ENCODE measurements around the gene S100P. TPM values are rescaled to one million over a fixed set of nuclear protein-coding genes. Genes with fewer than 3 reads are reported as not detected.
"Not testable (repeated sequence)": the region's sequence is repeated elsewhere in the genome, so short reads cannot be mapped to it uniquely, and the experiment has no call there.

Gene S100P
- total RNA-seq = 3.6 TPM
- long read RNA-seq, partial matches to known transcripts = 0 of 1 reads
- long read RNA-seq, other reads (novel, unspliced or antisense) = 0 of 1 reads

GRCh38 chr4:6693231-6694176 is at the start of gene S100P:
Gene S100P, plus strand, starts transcription at chr4:6693878. Its CDS starts 55 bp downstream, at chr4:6693933.
- DNase-seq (no peak), ATAC-seq (peak; percentile 4)
- H3K27me3 ChIP-seq = no peaks in the 10 kb centered on the region
- no peaks in the 10 kb centered on the region for H3K36me3 ChIP-seq
- H3K27ac ChIP-seq = peak within 1 kb of the TSS; percentile 47
- no peaks in the 10 kb centered on the region for H3K9me3 ChIP-seq
- H3K4me3 ChIP-seq = no peak within 1 kb of the TSS
- intact Hi-C loops (cut with DNase I) = no loop called here
- H3K4me1 ChIP-seq = peaks cover 37% of the 10 kb centered on the region
- TF ChIP-seq CTCF (IDR thresholded peaks at IDR 0.05) = no peak

GRCh38 chr4:6644792-6645530 is 48.7 kb upstream of the S100P start:
- Histone ChIP-seq H3K27ac (no peak overlapping the region), H3K9me3 (no peaks in the 10 kb centered on the region), H3K36me3 (peaks cover 15% of the 10 kb centered on the region), H3K4me3 (no peak overlapping the region), H3K27me3 (no peaks in the 10 kb centered on the region), H3K4me1 (peaks cover 15% of the 10 kb centered on the region)
- DNase-seq (no peak), ATAC-seq (no peak)
- intact Hi-C loops (cut with DNase I) = no loop called here
- no peak for TF ChIP-seq CTCF (IDR thresholded peaks at IDR 0.05)

DNA sequence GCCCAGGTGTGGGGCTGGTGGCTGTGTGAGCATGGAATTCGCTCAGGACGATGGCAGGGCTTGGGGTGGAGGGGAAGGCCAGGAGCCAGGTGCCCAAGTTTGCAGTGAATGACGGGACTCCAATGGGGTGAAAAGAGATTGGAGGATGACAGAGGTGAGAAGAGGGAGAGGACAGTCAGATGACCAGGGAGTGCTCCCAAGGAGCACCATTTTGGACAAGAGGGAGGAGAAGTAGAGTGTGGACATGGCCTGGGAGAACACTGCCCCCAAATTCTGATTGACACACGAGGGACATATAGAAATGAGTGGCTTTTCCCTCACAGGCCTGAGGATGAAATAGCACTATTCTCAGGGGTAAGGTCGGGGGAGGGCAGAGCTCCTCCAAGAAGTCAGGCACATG is 46.5 kb upstream of the S100P start:
- Histone ChIP-seq H3K27me3 (no peaks in the 10 kb centered on the region), H3K36me3 (peaks cover 10% of the 10 kb centered on the region), H3K4me3 (no peak overlapping the region), H3K4me1 (peaks cover 10% of the 10 kb centered on the region), H3K27ac (no peak overlapping the region), H3K9me3 (no peaks in the 10 kb centered on the region)
- DNase-seq = no peak
- TF ChIP-seq CTCF (IDR thresholded peaks at IDR 0.05) = no peak
- intact Hi-C loops (cut with DNase I) = no loop called here
- ATAC-seq = no peak

DNA sequence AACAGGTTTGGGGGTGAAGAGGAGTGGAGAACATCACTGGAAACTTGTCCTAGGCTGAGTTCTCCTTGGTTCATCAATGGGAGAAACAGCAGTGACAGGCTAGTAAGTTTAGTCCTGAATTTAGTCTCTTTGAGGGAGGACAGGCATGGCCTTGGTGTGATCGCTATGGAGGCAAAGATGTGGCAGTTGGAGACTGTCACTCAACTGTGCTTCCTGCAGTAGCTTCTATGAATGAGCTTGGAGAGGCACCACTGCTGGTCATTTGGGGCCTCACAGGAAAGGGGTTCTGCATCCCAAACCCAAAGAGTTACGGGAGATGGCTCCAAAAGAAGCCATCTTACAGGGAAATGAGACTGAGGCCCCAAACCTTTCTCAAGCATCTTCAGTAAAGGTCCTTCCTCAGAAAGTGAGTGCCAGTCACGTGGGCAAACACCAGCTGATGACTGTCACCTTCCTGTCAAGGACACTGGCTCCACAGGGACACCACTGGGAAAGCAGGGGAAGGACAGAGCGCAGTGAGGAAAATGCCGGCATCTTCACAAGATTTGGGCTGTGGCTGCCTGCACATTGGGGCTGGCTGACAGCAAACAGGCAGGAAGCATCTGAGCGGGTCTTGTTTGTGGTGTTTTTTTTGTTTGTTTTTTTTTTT is 46.0 kb upstream of the S100P start:
- no peaks in the 10 kb centered on the region for H3K27me3 ChIP-seq
- no peaks in the 10 kb centered on the region for H3K9me3 ChIP-seq
- no peak overlapping the region for H3K4me3 ChIP-seq
- ATAC-seq (no peak), DNase-seq (no peak)
- no peak overlapping the region for H3K27ac ChIP-seq
- intact Hi-C loops (cut with DNase I) = no loop called here
- peaks cover 5% of the 10 kb centered on the region for H3K4me1 ChIP-seq
- no peak for TF ChIP-seq CTCF (IDR thresholded peaks at IDR 0.05)
- peaks cover 5% of the 10 kb centered on the region for H3K36me3 ChIP-seq

GRCh38 chr4:6649216-6649615 is 44.5 kb upstream of the S100P start:
- TF ChIP-seq CTCF (IDR thresholded peaks at IDR 0.05) = no peak

GRCh38 chr4:6654211-6654610 is 39.5 kb upstream of the S100P start:
- H3K4me1 ChIP-seq; H3K27ac ChIP-seq; H3K27me3 ChIP-seq; H3K9me3 ChIP-seq; DNase-seq; H3K36me3 ChIP-seq; ATAC-seq; intact Hi-C loops (cut with DNase I); H3K4me3 ChIP-seq: not testable (repeated sequence)

More at GRCh38 chr4:6649216-6649615, 44.5 kb upstream of the S100P start:
- intact Hi-C loops (cut with DNase I) = no loop called here
- Histone ChIP-seq H3K4me3 (no peak overlapping the region), H3K36me3 (no peaks in the 10 kb centered on the region), H3K4me1 (no peaks in the 10 kb centered on the region), H3K27me3 (no peaks in the 10 kb centered on the region), H3K27ac (no peak overlapping the region), H3K9me3 (no peaks in the 10 kb centered on the region)
- ATAC-seq (no peak), DNase-seq (no peak)

- intact Hi-C loops (cut with DNase I); H3K4me1 ChIP-seq; H3K9me3 ChIP-seq; H3K4me3 ChIP-seq; H3K27me3 ChIP-seq; H3K27ac ChIP-seq; ATAC-seq; H3K36me3 ChIP-seq; DNase-seq: not testable (repeated sequence)
These were observed 38.4 kb upstream of the S100P start for GRCh38 chr4:6655291-6655690.
